SK-N-DZ (cell line): ENCODE measurements around the gene PRKX.
"Not testable (repeated sequence)": the region's sequence is repeated elsewhere in the genome, so short reads cannot be mapped to it uniquely, and the experiment has no call there.

Experiments
- DNase-seq: peaks from one replicate; pipeline ENCODE4 v3.0.0-alpha.2; 2015; ENCODE audit warnings: low spot score

The PRKX gene

GRCh38 chrX:3711331-3711917, 2.0 kb downstream of the PRKX start:
- DNase-seq: no peak

- not testable (repeated sequence) for DNase-seq
Observed at GRCh38 chrX:3707673-3708274, 5.7 kb downstream of the PRKX start.

- no peak for DNase-seq
Observed at GRCh38 chrX:3706481-3706880, 7.0 kb downstream of the PRKX start.

- DNase-seq: not testable (repeated sequence)
Observed at GRCh38 chrX:3703251-3703650, 10.2 kb downstream of the PRKX start.

GRCh38 chrX:3702095-3702494, 11.4 kb downstream of the PRKX start:
- not testable (repeated sequence) for DNase-seq

- DNase-seq: not testable (repeated sequence)
Observed at GRCh38 chrX:3701445-3701928, 12.0 kb downstream of the PRKX start.

GRCh38 chrX:3699821-3700381, 13.5 kb downstream of the PRKX start:
- no peak for DNase-seq

GRCh38 chrX:3697701-3698279, 15.7 kb downstream of the PRKX start:
- DNase-seq: no peak

- DNase-seq: no peak
Observed at GRCh38 chrX:3697220-3697684, 16.2 kb downstream of the PRKX start.

GRCh38 chrX:3695536-3695935, 17.9 kb downstream of the PRKX start:
- no peak for DNase-seq

- DNase-seq: no peak
Observed at GRCh38 chrX:3690140-3690539, 23.3 kb downstream of the PRKX start.

- DNase-seq: not testable (repeated sequence)
Observed at GRCh38 chrX:3683236-3683635, 30.2 kb downstream of the PRKX start.

- DNase-seq: no peak
Observed at GRCh38 chrX:3680459-3680858, 33.0 kb downstream of the PRKX start.

GRCh38 chrX:3679669-3680068, 33.8 kb downstream of the PRKX start:
- no peak for DNase-seq

- DNase-seq: no peak
Observed at GRCh38 chrX:3678328-3678727, 35.1 kb downstream of the PRKX start.

- no peak for DNase-seq
Observed at GRCh38 chrX:3674881-3675280, 38.6 kb downstream of the PRKX start.

GRCh38 chrX:3669841-3670475, 43.5 kb downstream of the PRKX start:
- DNase-seq: no peak

- DNase-seq: no peak
Observed at GRCh38 chrX:3666975-3667374, 46.5 kb downstream of the PRKX start.

GRCh38 chrX:3664921-3665320, 48.5 kb downstream of the PRKX start:
- no peak for DNase-seq

- not testable (repeated sequence) for DNase-seq
Observed at GRCh38 chrX:3663576-3664250, 49.7 kb downstream of the PRKX start.

- no peak for DNase-seq
Observed at GRCh38 chrX:3659761-3660160, 53.7 kb downstream of the PRKX start.

GRCh38 chrX:3655181-3655580, 58.3 kb downstream of the PRKX start:
- no peak for DNase-seq
